Measurements from ENCODE around the gene WASL. TPM values are rescaled to one million over a fixed set of nuclear protein-coding genes. Genes with fewer than 3 reads are reported as not detected.

The WASL gene
- polyA plus RNA-seq, 1 donor from 2014 or later, result 22.5 TPM

- Histone ChIP-seq H3K4me3 (ENCODE audit: low read length) (no peak overlapping the region), H3K79me2 (replicated peaks; ENCODE audit: insufficient read depth, low read length) (no peaks in the 10 kb centered on the region), H2AFZ (ENCODE audit: low read depth, low read length) (no peak overlapping the region), H3K27ac (ENCODE audit: low read length) (no peak overlapping the region), H3K36me3 (ENCODE audit: insufficient read depth, low read length) (no peaks in the 10 kb centered on the region), H3K9ac (ENCODE audit: low read length) (no peak overlapping the region), H3K4me2 (ENCODE audit: low read length) (no peak overlapping the region), H3K9me2 (ENCODE audit: insufficient read depth, low read length) (no peaks in the 10 kb centered on the region), H3K9me3 (ENCODE audit: low read length) (no peaks in the 10 kb centered on the region), H3K27me3 (ENCODE audit: insufficient read depth, low read depth, low read length) (no peaks in the 10 kb centered on the region), H3F3A (ENCODE audit: insufficient read depth, low read length, poor library complexity, severe bottlenecking) (no peaks in the 10 kb centered on the region), H4K20me1 (ENCODE audit: insufficient read depth) (no peaks in the 10 kb centered on the region)
- TF ChIP-seq CTCF (IDR thresholded peaks at IDR 0.05; ENCODE audit: poor library complexity, severe bottlenecking), result no peak
- no peak for TF ChIP-seq REST (IDR thresholded peaks at IDR 0.05; ENCODE audit: borderline replicate concordance)
- TF ChIP-seq TAF1 (IDR thresholded peaks at IDR 0.05; ENCODE audit: low read depth), result no peak
- no peak for TF ChIP-seq SMC3 (conservative IDR thresholded peaks at IDR 0.05; ENCODE audit: poor library complexity)
- no peak for TF ChIP-seq EP300 (conservative IDR thresholded peaks at IDR 0.05; ENCODE audit: poor library complexity, severe bottlenecking)
- no peak for TF ChIP-seq EZH2 (IDR thresholded peaks at IDR 0.05; ENCODE audit: borderline replicate concordance, insufficient read depth, low read length, poor library complexity, severe bottlenecking)
- no peak for TF ChIP-seq RAD21 (conservative IDR thresholded peaks at IDR 0.05)
- TF ChIP-seq POLR2AphosphoS5 (IDR thresholded peaks at IDR 0.05), result no peak
- no peak for TF ChIP-seq MXI1 (conservative IDR thresholded peaks at IDR 0.05; ENCODE audit: poor library complexity, severe bottlenecking)
Observed at GRCh38 chr7:123661765-123662164, 87.0 kb downstream of the WASL start.

GRCh38 chr7:123660514-123661354, 88.1 kb downstream of the WASL start:
- Histone ChIP-seq H2AFZ (ENCODE audit: low read depth, low read length) (no peak overlapping the region), H3K36me3 (ENCODE audit: insufficient read depth, low read length) (no peaks in the 10 kb centered on the region), H3K27ac (ENCODE audit: low read length) (no peak overlapping the region), H4K20me1 (ENCODE audit: insufficient read depth) (no peaks in the 10 kb centered on the region), H3F3A (ENCODE audit: insufficient read depth, low read length, poor library complexity, severe bottlenecking) (no peaks in the 10 kb centered on the region), H3K9me3 (ENCODE audit: low read length) (no peaks in the 10 kb centered on the region), H3K4me2 (ENCODE audit: low read length) (no peak overlapping the region), H3K79me2 (replicated peaks; ENCODE audit: insufficient read depth, low read length) (no peaks in the 10 kb centered on the region), H3K27me3 (ENCODE audit: insufficient read depth, low read depth, low read length) (no peaks in the 10 kb centered on the region), H3K9me2 (ENCODE audit: insufficient read depth, low read length) (no peaks in the 10 kb centered on the region), H3K9ac (ENCODE audit: low read length) (no peak overlapping the region), H3K4me3 (ENCODE audit: low read length) (no peak overlapping the region)
- no peak for TF ChIP-seq TAF1 (IDR thresholded peaks at IDR 0.05; ENCODE audit: low read depth)
- no peak for TF ChIP-seq MXI1 (conservative IDR thresholded peaks at IDR 0.05; ENCODE audit: poor library complexity, severe bottlenecking)
- no peak for TF ChIP-seq CTCF (IDR thresholded peaks at IDR 0.05; ENCODE audit: poor library complexity, severe bottlenecking)
- no peak for TF ChIP-seq REST (IDR thresholded peaks at IDR 0.05; ENCODE audit: borderline replicate concordance)
- TF ChIP-seq POLR2AphosphoS5 (IDR thresholded peaks at IDR 0.05), result no peak
- no peak for TF ChIP-seq SMC3 (conservative IDR thresholded peaks at IDR 0.05; ENCODE audit: poor library complexity)
- no peak for TF ChIP-seq RAD21 (conservative IDR thresholded peaks at IDR 0.05)
- TF ChIP-seq EZH2 (IDR thresholded peaks at IDR 0.05; ENCODE audit: borderline replicate concordance, insufficient read depth, low read length, poor library complexity, severe bottlenecking), result no peak
- no peak for TF ChIP-seq EP300 (conservative IDR thresholded peaks at IDR 0.05; ENCODE audit: poor library complexity, severe bottlenecking)

Measured in neural cell (in vitro differentiated cells).